Inferior parietal cortex (tissue), 1 donor: ENCODE measurements around the gene MS4A3.
A peak's percentile ranks its signal among the peaks of the same experiment; 100 is the strongest.
"Not testable (repeated sequence)": the region's sequence is repeated elsewhere in the genome, so short reads cannot be mapped to it uniquely, and the experiment has no call there.

Experiments
- DNase-seq: peaks from one replicate; pipeline ENCODE4 v3.0.0-alpha.2; 2016; ENCODE audit errors: extremely low spot score

Gene MS4A3, protein sequence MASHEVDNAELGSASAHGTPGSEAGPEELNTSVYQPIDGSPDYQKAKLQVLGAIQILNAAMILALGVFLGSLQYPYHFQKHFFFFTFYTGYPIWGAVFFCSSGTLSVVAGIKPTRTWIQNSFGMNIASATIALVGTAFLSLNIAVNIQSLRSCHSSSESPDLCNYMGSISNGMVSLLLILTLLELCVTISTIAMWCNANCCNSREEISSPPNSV

DNA sequence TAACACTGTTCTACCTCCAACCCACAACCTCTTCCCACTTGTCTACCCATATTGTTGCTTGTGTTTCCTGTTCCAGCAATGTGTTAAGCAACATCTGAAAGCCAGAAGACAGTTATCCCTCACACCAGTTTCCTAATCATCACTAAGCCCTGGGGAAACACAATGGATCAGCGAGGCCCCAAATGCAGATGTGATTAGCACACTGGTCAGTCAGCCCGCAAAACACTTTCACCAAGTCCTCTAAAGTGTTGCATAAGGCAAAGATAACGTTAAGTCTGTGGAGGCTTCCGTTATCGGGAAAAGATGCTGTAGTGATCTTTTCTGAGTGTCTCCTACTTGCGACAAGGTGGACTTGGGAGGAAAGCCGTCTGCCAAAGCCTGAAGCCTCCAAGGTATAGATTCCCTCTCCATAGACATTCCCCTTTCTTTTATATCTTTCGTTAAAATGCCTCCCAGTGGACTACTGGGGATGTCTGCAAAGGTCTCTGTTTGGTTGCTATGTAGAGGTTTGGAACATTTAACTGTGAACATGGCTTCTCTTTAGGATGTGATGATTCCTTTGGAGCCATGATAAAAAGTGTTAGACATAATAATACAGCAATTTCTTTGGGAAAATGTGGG lies at the start of gene MS4A3:
Gene MS4A3, plus strand, starts transcription at position 317 of the 621 bp plus-strand sequence. CDS start 4,496 bp downstream, outside the sequence.
- DNase-seq, result peak; percentile 5

- DNase-seq, result no peak
Observed at GRCh38 chr11:60016881-60017280, 39.6 kb upstream of the MS4A3 start, which contains the start of gene OOSP4B. Gene OOSP4B, plus strand, starts transcription at chr11:60017181.

- DNase-seq, result no peak
Observed at GRCh38 chr11:60018058-60018457, 38.4 kb upstream of the MS4A3 start.

DNA sequence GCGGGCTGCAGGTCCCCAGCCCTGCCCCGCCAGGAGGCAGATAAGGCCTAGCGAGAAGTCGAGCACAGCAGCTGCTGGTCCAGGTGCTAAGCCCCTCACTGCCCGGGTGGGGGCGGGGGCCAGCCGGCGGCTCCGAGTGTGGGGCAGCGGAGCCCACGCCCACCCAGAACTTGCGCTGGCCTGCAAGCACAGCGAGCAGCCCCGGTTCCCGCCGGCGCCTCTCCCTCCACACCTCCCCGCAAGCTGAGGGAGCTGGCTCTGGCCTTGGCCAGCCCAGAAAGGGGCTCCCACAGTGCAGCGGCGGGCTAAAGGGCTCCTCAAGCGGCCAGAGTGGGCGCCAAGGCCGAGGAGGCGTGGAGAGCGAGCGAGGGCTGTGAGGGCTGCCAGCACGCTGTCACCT lies 36.1 kb upstream of the MS4A3 start:
- not testable (repeated sequence) for DNase-seq

DNA sequence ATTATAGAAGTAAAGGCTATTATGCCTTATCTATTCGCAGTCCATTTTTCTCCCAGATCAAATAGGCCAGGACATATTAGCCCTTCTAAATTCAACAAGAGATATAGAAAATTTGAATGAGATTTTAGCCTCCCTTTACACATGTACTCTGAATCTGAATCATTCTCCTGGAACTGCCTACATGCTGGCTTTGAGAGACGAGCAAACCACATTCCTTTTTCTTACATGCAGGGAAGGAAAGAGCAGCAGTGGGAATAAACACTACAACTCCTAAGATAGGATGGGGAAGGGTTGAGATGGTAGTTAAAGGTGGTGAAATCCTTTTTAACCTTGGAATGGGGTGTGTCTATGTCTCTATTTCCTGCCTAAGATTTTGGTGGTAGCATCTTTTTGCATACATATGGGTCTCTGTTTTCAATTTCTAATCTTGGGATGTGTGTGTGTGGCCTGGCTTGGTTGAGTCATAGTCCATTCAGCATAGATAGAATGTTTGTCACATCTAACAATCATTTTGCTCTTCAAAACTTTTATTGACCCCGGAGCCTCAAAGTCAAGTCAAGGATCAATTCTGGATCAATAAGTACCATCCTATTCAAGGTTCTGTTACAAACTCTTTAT lies 27.3 kb upstream of the MS4A3 start:
- no peak for DNase-seq

DNA sequence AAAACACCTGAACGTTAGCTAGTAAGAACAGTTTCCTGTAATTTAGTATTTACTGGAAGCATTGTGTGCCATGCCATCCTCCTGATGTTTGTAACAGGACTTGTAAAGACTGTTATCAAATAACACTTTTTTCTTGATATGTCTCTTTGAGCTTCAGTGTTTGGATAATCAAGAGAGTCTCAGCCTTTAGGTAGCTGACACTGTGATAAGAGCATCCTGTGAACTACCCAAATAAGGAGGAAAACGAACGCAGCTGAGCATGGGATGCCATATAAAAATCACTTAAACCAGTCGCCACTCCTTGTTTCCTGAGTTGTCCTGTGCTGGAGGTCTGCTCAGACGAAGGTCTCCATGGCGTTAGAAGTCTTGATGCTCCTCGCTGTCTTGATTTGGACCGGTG lies 16.4 kb upstream of the MS4A3 start, which contains the start of gene OOSP2:
Gene OOSP2, plus strand, starts transcription at position 301 of the 400 bp plus-strand sequence. Its CDS starts 51 bp downstream, at position 352.
- DNase-seq, result no peak

DNA sequence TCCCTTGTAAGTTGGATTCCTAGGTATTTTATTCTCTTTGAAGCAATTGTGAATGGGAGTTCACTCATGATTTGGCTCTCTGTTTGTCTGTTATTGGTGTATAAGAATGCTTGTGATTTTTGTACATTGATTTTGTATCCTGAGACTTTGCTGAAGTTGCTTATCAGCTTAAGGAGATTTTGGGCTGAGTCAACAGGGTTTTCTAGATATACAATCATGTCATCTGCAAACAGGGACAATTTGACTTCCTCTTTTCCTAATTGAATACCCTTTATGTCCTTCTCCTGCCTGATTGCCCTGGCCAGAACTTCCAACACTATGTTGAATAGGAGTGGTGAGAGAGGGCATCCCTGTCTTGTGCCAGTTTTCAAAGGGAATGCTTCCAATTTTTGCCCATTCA lies 6.0 kb upstream of the MS4A3 start:
- not testable (repeated sequence) for DNase-seq

- DNase-seq, result not testable (repeated sequence)
Observed at GRCh38 chr11:60050839-60051238, 5.6 kb upstream of the MS4A3 start.

DNA sequence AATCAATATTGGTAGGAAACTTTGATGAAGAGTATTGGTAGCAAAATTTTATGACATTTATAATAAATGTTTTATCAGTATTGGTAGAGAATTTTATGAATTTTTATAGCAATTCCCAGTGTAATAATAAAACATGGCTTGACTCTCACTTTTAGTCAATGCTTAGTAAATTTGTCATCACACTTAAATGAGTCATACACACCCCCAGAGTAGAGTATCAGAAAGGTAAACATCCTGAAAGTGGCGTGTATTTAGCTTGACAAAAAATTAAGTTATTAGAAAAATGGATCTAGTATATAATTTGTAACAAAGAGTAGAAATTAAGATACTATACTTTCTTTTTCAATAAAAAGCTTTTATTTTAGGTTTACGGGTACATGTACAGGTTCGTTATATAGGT lies 2.6 kb downstream of the MS4A3 start:
- DNase-seq, result no peak

- DNase-seq, result no peak
Observed at GRCh38 chr11:60059521-60060240, 3.2 kb downstream of the MS4A3 start.

DNA sequence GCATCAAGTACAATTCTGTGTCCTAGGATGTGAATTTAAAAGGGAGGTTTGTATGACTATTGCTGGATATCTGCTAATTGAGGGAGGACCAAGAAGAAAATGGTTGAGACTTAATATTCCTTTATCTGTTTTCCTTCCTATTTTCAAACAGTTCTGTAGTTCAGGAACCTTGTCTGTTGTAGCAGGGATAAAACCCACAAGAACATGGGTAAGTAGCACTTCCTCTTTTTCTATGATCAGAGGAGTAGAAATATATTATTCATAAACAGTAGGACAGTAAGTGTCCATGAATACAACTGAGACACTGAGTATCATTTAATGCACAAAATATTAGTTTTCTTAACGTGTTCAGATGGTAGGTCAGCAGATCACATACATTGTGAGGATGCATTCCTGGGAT lies 7.6 kb downstream of the MS4A3 start:
- no peak for DNase-seq

- DNase-seq, result no peak
Observed at GRCh38 chr11:60065801-60066200, 9.3 kb downstream of the MS4A3 start.

DNA sequence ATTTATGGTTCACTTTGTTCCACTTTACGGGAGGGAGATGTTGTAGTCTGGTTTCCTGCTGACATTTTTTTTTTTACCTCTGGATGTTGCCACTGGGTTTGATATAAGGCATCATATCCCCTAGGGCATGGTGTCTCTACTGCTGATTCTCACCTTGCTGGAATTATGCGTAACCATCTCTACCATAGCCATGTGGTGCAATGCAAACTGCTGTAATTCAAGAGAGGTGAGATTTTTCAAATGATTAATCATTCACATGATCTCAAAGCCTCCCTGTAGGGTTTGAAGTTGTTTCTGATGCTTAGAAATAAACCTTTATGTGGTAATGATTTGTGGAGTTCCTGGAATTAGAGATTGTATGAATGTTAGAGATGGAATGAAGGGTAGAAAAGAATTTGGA lies 13.0 kb downstream of the MS4A3 start:
- DNase-seq, result no peak

- not testable (repeated sequence) for DNase-seq
Observed at GRCh38 chr11:60071644-60072043, 15.2 kb downstream of the MS4A3 start.

DNA sequence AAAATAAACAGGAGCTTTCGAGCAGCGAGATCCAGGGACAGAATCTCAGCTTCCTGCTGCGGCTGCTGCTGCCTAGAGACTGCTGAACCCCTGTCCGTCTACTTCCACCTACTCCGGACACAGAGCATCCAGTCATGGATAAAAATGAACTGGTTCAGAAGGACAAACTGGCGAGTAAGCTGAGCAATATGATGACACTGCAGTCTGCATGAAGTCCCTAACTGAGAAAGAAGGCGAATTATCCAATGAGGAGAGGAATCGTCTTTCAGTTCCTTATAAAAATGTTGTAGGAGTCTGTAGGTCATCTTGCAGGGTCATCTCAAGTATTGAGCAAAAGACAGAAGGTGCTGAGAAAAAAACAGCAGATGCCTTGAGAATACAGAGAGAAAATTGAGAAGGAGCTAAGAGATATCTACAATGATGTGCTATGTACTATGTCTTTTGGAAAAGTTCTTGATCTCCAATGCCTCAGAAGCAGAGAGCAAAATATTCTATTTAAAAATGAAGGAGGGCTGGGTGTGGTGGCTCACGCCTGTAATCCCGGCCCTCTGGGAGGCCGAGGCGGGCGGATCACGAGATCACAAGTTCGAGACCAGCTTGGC lies 20.9 kb downstream of the MS4A3 start:
- no peak for DNase-seq

DNA sequence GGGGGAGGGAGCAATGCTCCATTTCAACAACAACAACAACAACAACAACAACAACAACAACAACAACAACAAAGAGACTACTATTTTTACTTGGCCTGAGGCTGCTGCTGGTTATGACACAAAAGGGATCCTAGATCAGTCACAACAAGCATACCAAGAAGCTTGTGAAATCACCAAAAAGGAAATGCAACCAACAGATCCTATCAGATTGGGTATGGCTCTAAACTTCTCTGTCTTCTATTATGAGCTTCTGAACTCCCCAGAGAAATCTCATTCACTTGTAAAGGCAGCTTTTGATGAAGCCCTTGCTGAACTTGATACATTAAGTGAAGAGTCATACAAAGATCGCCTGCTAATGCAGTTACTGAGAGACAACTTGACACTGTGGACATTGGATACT lies 21.5 kb downstream of the MS4A3 start:
- DNase-seq, result no peak

DNA sequence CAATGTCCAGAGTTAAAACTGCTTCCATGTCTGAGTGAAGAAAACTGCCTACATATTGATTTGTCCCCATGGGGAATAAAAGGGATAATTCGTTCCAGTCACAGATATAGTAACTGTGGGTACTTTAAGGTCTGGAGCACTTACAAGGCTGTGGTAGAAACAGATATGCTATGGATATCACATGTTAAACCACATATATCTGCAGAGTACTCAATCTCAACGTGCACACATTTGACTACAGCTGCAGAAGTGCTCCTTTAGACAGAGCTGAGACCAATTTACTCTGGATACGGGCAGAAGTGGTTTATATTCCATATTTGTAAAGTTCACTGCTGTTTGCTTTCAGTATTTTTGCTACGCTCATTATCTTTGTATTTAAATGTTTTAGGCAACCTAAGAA lies 22.3 kb downstream of the MS4A3 start:
- no peak for DNase-seq

GRCh38 chr11:60080535-60080934 lies 24.1 kb downstream of the MS4A3 start:
- DNase-seq, result no peak

DNA sequence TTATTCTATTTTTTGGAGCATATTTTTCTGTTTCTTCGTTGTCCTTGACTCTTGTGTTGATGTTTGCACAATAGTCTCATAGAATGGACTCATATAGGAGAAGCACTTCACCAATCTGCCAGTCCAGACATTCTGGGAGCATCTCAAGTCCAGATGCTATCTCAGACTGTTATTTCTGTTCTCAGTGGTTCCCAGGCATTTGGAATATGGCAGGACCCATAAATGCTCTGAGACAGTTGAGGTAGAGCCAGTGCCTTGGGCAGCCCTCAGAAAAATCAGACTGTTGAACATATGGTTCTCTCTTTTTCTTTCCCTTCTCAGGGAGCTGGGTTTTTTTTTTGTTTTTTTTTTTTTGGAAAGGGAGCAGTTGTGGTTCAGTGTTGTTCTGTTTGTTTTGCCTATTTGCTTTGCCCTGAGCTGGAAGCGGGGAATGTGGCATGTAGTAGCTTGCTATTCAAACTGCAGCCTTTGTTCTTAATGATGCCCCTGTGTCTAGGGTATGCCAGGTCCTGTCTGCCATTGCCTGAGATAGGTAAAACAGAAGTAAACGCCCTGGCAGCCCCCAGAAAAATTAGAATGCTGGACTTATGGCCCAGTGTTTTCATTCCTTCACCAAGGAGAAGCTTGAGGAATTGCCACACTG lies 28.3 kb downstream of the MS4A3 start:
- DNase-seq, result no peak

GRCh38 chr11:60085909-60086308 lies 29.4 kb downstream of the MS4A3 start:
- no peak for DNase-seq

DNA sequence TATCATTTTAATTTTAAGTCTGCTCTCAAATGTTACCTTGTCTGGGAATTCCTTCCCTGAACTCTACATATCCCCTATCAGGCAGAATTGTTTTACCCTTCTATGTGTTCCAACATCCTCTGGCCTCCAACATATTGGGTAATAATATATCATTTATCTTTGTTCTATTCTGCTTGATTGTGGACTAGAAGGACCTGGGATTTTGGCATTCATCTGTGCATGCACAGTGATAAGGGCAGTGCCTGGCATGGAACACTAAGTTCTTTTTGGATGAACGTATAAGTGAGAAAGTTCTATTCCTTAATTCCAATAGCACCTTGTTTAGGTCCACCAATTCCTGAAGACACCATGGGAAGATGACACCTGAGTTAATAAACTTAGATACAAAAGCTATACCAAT lies 30.8 kb downstream of the MS4A3 start:
- no peak for DNase-seq
